NB4 (cell line): Measurements from ENCODE around the gene CCDC136.

Experiments used
- CTCF ChIP-seq: IDR thresholded peaks from one replicate; pipeline ENCODE4 v1.5.1; 2012; ENCODE audit warnings: low read depth, low read length
- POLR2A ChIP-seq: IDR thresholded peaks from 2 replicates; pipeline ENCODE4 v1.6.1; 2011; ENCODE audit warnings: mild to moderate bottlenecking; ENCODE audit not compliant: insufficient read length; ENCODE audit errors: extremely low read depth

GRCh38 chr7:128865996-128866877 lies 74.5 kb downstream of the CCDC136 start:
- TF ChIP-seq POLR2A = no peak
- TF ChIP-seq CTCF = no peak
